Mucosa of stomach (tissue), 1 donor: Measurements from ENCODE around the gene CTTNBP2.

Source experiments
- H3K27me3 ChIP-seq: one replicate; pipeline ENCODE4 v1.7.0; 2013; ENCODE audit warnings: mild to moderate bottlenecking, low read length; ENCODE audit not compliant: control insufficient read depth, insufficient read depth
- H3K36me3 ChIP-seq: one replicate; pipeline ENCODE4 v1.7.0; 2013; ENCODE audit warnings: low read length; ENCODE audit not compliant: control insufficient read depth, insufficient read depth
- H3K4me1 ChIP-seq: one replicate; pipeline ENCODE4 v1.7.0; 2013; ENCODE audit warnings: mild to moderate bottlenecking, low read length; ENCODE audit not compliant: control insufficient read depth, insufficient read depth
- H3K4me3 ChIP-seq: one replicate; pipeline ENCODE4 v1.7.0; 2013; ENCODE audit warnings: low read length
- H3K9ac ChIP-seq: one replicate; pipeline ENCODE4 v1.7.0; 2013; ENCODE audit warnings: mild to moderate bottlenecking, low read length, moderate library complexity
- H3K9me3 ChIP-seq: one replicate; pipeline ENCODE4 v1.7.0; 2013; ENCODE audit warnings: mild to moderate bottlenecking, low read length, moderate library complexity; ENCODE audit not compliant: control insufficient read depth
- donor health status: Pancreatic carcinoma.

CTTNBP2 gene

DNA sequence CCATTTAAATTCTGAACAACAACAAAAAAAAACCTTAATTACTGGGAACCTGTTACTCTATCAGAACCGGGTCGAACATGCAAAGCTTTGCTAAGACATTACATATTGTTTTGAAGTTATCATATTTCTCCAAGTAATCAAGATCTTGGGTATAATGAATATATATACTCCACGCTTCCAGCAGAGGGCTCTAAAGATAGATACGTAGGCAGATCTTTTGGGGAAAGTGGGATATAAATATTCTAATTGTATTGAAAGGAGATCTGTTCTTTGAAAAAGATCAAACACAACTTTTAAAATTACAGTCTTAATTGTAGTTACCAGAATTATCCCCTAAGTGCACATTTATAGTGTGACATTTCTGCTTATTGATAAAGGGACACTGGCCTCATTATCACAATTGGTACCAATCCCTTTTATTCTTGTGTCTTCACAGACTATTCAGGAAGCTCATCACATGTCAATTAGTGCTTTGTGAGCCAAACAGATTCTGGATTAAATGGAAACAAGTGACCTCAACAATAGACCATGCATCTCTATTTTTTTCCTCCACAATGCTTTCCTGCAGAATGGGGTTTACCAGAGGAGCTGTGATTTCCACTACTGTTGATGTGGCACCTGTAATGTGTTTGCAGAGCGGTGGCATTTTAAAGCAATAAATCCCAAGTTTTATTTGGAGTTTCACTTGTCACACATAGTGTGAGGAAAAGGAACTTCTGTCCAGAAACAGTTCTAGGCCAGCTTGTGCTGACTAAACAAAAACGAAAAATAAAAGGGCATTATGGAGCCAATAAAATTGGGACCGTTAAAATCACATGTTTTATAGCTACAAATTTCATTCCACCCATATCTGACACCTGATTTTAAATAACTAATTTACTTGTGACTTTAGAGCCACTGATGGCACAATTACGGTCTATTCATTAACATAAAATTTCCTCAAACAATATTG lies 122.4 kb downstream of the CTTNBP2 start:
- Histone ChIP-seq H3K36me3 (no peaks in the 10 kb centered on the region), H3K4me1 (no peaks in the 10 kb centered on the region), H3K9me3 (no peaks in the 10 kb centered on the region), H3K4me3 (no peak overlapping the region), H3K9ac (no peak overlapping the region), H3K27me3 (no peaks in the 10 kb centered on the region)

DNA sequence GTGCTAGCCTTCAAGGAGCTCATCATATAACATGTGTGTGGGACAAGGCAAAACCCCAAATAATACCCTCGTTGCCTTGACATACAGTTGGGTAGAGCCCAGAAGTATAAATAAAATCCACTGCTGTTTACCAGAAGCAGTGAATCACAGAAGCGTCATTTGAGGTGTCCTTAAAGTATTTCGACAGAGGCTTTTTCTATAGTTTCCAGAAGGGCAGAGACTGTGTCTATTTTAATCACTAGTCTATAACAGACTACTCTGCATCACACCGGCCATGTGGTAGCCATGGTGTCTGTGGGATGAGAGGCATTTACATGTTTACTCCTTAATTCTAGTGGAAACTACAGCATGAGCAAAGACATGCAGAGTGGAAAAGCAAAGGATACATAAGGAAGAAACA lies 131.3 kb downstream of the CTTNBP2 start:
- Histone ChIP-seq H3K4me3 (no peak overlapping the region), H3K36me3 (no peaks in the 10 kb centered on the region), H3K4me1 (no peaks in the 10 kb centered on the region), H3K27me3 (no peaks in the 10 kb centered on the region), H3K9ac (no peak overlapping the region), H3K9me3 (no peaks in the 10 kb centered on the region)

DNA sequence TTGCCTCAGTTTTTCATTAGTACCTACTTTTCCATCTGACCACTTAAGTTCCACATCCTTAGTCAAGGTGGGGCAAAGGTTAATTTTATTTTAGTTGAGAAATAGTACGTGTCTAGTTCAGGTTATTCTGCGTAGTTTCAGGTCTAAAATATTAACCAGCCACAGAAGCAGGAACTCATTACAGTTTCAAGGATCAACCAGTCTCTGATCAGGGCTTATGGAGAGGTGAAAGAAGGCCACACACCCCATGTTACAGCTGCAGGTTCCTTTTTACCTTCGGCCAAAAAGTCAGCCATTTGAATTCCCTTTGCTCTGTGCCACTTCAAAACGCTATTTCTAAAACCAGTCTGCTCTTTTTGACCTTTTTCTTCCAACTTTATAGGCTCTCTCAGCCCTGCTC lies 134.2 kb downstream of the CTTNBP2 start:
- Histone ChIP-seq H3K9me3 (no peaks in the 10 kb centered on the region), H3K36me3 (no peaks in the 10 kb centered on the region), H3K9ac (no peak overlapping the region), H3K4me3 (no peak overlapping the region), H3K4me1 (no peaks in the 10 kb centered on the region), H3K27me3 (no peaks in the 10 kb centered on the region)

DNA sequence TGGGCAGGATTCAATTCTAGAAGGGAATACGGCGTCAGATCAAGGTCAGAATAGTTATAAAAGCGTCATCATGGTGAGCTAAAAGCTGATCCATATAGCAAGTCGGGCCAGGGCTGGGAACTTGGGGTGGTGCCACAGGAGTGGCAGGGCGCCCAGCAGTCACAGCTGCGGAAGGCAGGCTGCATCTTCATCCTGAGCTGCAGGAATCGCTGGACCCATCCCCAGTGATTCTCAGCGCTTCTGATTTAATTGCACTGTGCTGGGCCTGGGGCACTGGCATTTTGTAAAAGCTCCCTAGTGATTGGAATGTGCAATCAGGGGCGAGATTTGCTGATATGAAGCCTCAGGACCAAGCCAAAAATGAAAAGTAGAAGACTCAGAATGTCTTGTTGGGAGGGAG lies 135.3 kb downstream of the CTTNBP2 start:
- H3K4me1 ChIP-seq, result no peaks in the 10 kb centered on the region
- no peaks in the 10 kb centered on the region for H3K9me3 ChIP-seq
- no peak overlapping the region for H3K9ac ChIP-seq
- no peaks in the 10 kb centered on the region for H3K36me3 ChIP-seq
- H3K27me3 ChIP-seq, result no peaks in the 10 kb centered on the region
- no peak overlapping the region for H3K4me3 ChIP-seq

DNA sequence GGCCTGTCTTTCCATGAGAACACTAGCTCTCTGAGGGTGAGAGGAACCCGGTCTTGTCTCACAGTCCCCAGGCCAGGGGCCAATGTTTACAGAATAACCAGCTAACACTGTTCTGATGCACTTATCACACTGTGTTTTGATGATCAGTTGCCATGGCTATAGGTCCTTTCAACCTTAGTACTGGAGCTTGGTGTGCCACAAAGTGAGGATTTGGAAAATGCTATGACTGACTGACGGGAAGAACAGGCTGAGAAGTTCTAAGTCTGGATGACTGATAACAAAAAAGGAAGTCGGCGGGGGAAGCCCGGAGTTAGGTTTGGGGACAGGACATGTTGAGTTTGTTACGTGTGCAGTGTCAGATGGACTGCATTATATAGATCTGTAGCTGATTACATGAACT lies 141.8 kb downstream of the CTTNBP2 start:
- Histone ChIP-seq H3K9ac (no peak overlapping the region), H3K4me1 (no peaks in the 10 kb centered on the region), H3K36me3 (no peaks in the 10 kb centered on the region), H3K9me3 (no peaks in the 10 kb centered on the region), H3K27me3 (no peaks in the 10 kb centered on the region), H3K4me3 (no peak overlapping the region)

DNA sequence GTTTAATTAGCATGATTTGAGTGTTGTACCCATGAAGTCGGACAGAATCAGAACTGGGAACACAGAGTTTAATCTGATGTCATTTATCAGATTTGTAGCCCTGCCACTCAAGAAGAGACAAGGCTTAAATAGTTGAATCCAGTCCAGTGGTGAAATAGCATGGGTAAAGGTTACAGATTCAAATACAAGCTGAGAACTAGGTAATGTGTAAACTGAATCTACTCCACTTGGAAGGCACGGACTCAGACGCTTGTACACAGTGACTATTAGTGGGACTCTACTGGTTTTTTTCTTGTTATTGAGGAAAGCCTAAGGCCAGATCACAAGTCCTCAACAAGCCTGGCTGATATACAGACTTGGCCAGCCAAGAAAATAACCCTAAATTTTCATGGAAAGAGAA lies 142.9 kb downstream of the CTTNBP2 start:
- Histone ChIP-seq H3K36me3 (no peaks in the 10 kb centered on the region), H3K9me3 (no peaks in the 10 kb centered on the region), H3K4me1 (no peaks in the 10 kb centered on the region), H3K9ac (no peak overlapping the region), H3K4me3 (no peak overlapping the region), H3K27me3 (no peaks in the 10 kb centered on the region)

DNA sequence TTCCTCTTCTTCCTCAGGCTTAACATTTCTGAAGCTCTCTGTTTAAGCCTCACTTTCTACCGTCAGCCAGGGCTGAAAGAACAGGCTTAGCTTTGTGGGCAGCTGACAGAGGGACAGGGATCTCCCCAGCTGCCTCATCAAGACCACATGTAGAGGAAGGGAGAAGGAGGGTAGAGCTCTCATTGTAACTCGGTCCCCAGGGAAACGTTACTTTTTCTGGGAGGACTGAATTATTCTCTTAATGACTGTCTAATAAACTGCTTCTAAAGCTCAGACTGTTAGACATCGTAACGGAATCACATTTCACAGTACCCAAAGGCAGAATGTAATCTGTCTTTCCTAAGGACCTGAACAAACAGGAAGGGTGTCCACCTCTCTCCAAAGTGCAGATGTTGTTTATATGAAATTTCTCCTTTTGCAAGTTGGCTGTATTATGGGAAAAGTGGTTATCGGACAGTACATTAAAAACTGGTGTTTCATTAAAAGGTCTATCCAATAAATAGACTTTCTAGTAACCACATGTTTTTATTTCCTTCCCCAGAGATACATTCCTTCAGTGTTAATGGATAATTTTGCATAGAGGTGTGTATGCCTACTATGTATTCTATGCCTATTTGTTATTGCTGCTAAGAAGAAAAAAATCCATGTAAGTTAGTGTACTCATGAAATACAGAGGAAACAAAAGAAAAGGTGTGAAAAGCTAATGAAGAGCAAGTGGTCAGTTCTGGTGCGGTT lies 144.2 kb downstream of the CTTNBP2 start:
- no peaks in the 10 kb centered on the region for H3K36me3 ChIP-seq
- no peaks in the 10 kb centered on the region for H3K27me3 ChIP-seq
- no peaks in the 10 kb centered on the region for H3K9me3 ChIP-seq
- no peaks in the 10 kb centered on the region for H3K4me1 ChIP-seq
- no peak overlapping the region for H3K4me3 ChIP-seq
- no peak overlapping the region for H3K9ac ChIP-seq

DNA sequence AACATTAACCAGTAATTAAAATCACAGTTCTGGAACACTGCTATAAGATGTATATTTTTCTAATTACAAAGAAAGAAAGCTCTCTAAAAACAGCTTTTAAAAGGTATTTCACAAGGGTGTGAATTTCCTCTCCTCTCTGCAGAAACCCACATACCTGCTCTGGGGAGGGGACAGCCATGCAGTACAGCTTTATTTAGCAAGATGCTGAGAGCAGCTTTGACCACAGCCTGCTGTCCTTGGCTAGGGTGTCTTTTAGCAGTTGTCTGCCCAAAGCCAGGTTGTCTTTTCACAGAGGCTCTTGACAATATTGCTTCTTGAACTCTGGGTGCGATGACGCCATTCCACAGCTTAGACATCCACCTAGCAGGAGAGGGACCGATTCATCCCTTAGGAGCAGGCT lies 148.3 kb downstream of the CTTNBP2 start:
- Histone ChIP-seq H3K4me3 (no peak overlapping the region), H3K9me3 (no peaks in the 10 kb centered on the region), H3K27me3 (no peaks in the 10 kb centered on the region), H3K4me1 (no peaks in the 10 kb centered on the region), H3K9ac (no peak overlapping the region), H3K36me3 (no peaks in the 10 kb centered on the region)

DNA sequence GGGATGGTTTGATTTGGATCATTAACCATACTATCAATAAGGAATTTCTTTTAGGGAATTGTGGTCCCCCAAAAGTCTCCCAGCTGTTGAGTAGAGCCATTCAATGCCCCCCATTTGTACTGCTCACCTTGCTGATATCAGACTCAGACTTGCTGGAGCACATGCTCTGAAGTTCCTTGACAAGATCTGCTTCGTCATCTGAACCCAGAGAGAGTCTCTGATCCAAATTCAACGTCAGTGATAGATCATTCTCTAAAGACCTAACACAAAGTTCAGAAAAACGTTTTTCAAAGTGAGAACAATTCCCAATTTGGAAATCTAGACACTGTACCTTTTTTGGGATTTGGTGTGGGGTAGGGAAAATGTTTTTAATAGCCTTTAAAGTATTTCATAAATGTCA lies 153.9 kb downstream of the CTTNBP2 start:
- Histone ChIP-seq H3K4me3 (no peak overlapping the region), H3K27me3 (no peaks in the 10 kb centered on the region), H3K9me3 (no peaks in the 10 kb centered on the region), H3K4me1 (peaks cover 19% of the 10 kb centered on the region), H3K36me3 (no peaks in the 10 kb centered on the region), H3K9ac (no peak overlapping the region)

DNA sequence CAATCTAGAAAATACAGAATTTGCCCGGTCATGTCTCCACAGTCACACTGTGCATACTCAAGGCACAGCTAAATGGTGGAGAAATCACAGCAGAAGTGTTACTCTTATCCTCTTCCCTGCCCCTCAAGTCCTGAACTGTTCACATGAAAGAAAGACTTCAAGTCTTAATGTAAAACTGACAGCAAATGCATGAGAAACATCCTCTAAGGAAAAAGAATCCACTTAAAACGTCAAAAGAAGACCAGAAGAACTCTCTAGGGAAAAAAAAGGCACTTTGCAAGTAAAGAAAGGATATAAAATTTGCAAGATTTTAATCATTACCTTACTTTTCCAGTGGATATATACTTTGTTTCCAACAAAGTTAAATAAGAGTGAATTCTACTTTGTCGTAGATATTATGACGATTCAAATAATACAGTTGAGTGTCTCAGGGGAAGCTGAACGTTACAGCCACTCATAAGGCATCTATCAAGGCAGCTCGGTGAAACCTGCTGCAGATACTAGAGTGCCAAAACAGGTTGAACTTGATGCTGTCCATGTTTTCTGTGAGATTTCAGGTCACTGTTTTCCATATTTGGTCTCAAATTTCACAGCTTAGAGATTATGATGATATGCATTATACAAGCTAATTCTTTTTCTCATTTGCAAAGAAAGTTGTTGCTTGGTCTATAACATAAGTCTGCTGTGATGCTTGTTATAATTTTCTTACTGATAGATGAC lies 155.0 kb downstream of the CTTNBP2 start:
- Histone ChIP-seq H3K9me3 (no peaks in the 10 kb centered on the region), H3K36me3 (no peaks in the 10 kb centered on the region), H3K4me3 (no peak overlapping the region), H3K9ac (no peak overlapping the region), H3K27me3 (no peaks in the 10 kb centered on the region), H3K4me1 (peaks cover 19% of the 10 kb centered on the region)

DNA sequence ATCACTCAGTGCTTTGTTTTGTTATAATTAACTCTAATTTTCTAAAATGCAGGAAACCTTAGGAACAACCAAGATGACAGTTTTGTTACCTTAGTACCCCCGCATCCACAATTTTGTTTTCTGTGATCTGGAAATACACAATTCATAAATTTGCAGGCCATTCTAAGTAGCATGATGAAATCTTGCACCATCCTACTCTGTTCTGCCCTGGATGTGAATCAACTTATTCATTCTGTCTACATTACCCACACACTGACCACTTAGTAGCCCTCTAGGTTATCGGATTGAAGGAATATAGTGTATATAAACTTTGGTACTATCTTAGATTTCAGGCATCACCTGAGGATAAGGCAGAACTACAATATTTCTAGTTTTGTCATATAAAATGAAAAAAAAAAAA lies 155.9 kb downstream of the CTTNBP2 start:
- Histone ChIP-seq H3K4me3 (no peak overlapping the region), H3K9ac (no peak overlapping the region), H3K27me3 (no peaks in the 10 kb centered on the region), H3K36me3 (no peaks in the 10 kb centered on the region), H3K9me3 (no peaks in the 10 kb centered on the region), H3K4me1 (peaks cover 19% of the 10 kb centered on the region)
